Nephron progenitor cell (in vitro differentiated cells): Measurements from ENCODE around the gene MUSTN1.
A peak's percentile ranks its signal among the peaks of the same experiment; 100 is the strongest.

Experiments used
- DNase-seq: peaks from one replicate; pipeline ENCODE4 v3.0.0; 2021
- H3K27ac Mint-ChIP-seq: 2 replicates; pipeline ENCODE4 v1.8.0; 2021; ENCODE audit warnings: mild to moderate bottlenecking, moderate library complexity, mixed read lengths
- H3K27me3 Mint-ChIP-seq: 2 replicates; pipeline ENCODE4 v1.8.0; 2021; ENCODE audit warnings: mild to moderate bottlenecking, low read depth, mixed read lengths; ENCODE audit not compliant: poor library complexity
- H3K36me3 Mint-ChIP-seq: 2 replicates; pipeline ENCODE4 v1.8.0; 2021; ENCODE audit warnings: low read depth, mixed read lengths
- H3K4me1 Mint-ChIP-seq: 2 replicates; pipeline ENCODE4 v1.8.0; 2021; ENCODE audit warnings: mixed read lengths
- H3K4me3 Mint-ChIP-seq: 2 replicates; pipeline ENCODE4 v1.8.0; 2021; ENCODE audit warnings: mild to moderate bottlenecking, moderate library complexity, mixed read lengths
- H3K9me3 Mint-ChIP-seq: 2 replicates; pipeline ENCODE4 v1.8.0; 2021; ENCODE audit warnings: mild to moderate bottlenecking, moderate library complexity, mixed read lengths
- CTCF ChIP-seq: fragments of 200-600 bp; sonication (generic); IDR thresholded peaks from 2 replicates; pipeline ENCODE4 v1.5.0; 2021; ENCODE audit warnings: antibody characterized with exemption

The MUSTN1 gene

GRCh38 chr3:52793702-52794611, 40.9 kb downstream of the MUSTN1 start:
- Mint-ChIP-seq H3K4me1 (peaks cover 43% of the 10 kb centered on the region), H3K4me3 (no peak overlapping the region), H3K36me3 (no peaks in the 10 kb centered on the region), H3K27ac (peak overlapping the region; percentile 92), H3K9me3 (no peaks in the 10 kb centered on the region), H3K27me3 (peaks cover 13% of the 10 kb centered on the region)
- TF ChIP-seq CTCF = no peak
- no peak for DNase-seq

- peaks cover 13% of the 10 kb centered on the region for H3K27me3 Mint-ChIP-seq
- DNase-seq = no peak
- peaks cover 43% of the 10 kb centered on the region for H3K4me1 Mint-ChIP-seq
- no peak overlapping the region for H3K4me3 Mint-ChIP-seq
- no peak overlapping the region for H3K27ac Mint-ChIP-seq
- no peaks in the 10 kb centered on the region for H3K36me3 Mint-ChIP-seq
- no peak for TF ChIP-seq CTCF
- H3K9me3 Mint-ChIP-seq = no peaks in the 10 kb centered on the region
These were observed 41.7 kb downstream of the MUSTN1 start for GRCh38 chr3:52792961-52793695.

GRCh38 chr3:52792413-52792812, 42.4 kb downstream of the MUSTN1 start:
- no peaks in the 10 kb centered on the region for H3K36me3 Mint-ChIP-seq
- no peak for DNase-seq
- peaks cover 49% of the 10 kb centered on the region for H3K4me1 Mint-ChIP-seq
- peaks cover 13% of the 10 kb centered on the region for H3K27me3 Mint-ChIP-seq
- peak; percentile 39 for TF ChIP-seq CTCF
- no peak overlapping the region for H3K27ac Mint-ChIP-seq
- no peaks in the 10 kb centered on the region for H3K9me3 Mint-ChIP-seq
- no peak overlapping the region for H3K4me3 Mint-ChIP-seq

GRCh38 chr3:52791928-52792327, 42.9 kb downstream of the MUSTN1 start:
- no peak for TF ChIP-seq CTCF
- Mint-ChIP-seq H3K27me3 (peaks cover 13% of the 10 kb centered on the region), H3K36me3 (no peaks in the 10 kb centered on the region), H3K4me3 (no peak overlapping the region), H3K9me3 (no peaks in the 10 kb centered on the region), H3K27ac (no peak overlapping the region), H3K4me1 (peaks cover 51% of the 10 kb centered on the region)
- no peak for DNase-seq

- Mint-ChIP-seq H3K27ac (no peak overlapping the region), H3K4me3 (no peak overlapping the region), H3K36me3 (no peaks in the 10 kb centered on the region), H3K9me3 (no peaks in the 10 kb centered on the region), H3K4me1 (peaks cover 51% of the 10 kb centered on the region), H3K27me3 (peaks cover 17% of the 10 kb centered on the region)
- no peak for DNase-seq
- no peak for TF ChIP-seq CTCF
These were observed 43.5 kb downstream of the MUSTN1 start for GRCh38 chr3:52791366-52791765.
